ENCODE data around the gene MAPKAP1. TPM values are rescaled to one million over a fixed set of nuclear protein-coding genes. Genes with fewer than 3 reads are reported as not detected.

Gene MAPKAP1
- total RNA-seq, 1 donor from 2014 or later = 56.6 TPM

DNA sequence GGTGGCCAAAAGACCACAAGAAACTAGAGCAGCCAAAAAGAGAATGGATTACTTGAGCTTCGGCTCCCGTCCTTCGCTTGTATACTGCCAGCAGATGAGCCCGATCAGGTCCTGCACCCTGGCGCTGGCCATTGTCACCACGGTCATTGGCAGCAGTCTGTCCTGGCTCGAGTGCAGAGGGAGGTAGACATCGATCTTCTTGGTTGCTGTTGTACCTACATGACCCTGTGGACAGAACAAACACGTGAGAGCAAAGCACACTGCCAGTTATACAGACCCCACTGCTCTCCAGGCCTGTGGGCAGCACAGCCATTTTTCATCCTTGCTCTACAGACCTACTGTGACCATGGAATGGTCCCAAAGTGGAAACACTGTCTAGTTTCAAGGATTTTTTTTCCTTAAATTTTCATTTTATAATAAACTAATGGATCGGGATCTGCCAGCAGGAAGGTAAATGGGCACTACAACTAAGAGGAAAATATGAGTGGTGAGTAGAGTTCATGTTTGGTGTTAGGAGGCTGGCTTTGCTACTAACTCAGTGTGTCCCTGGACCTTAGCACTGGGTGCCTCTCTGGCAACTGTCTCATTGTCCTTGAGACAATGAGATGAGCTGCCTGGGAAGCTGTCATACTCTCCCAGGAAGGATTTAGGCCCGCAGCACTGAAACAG, 121.4 kb downstream of the MAPKAP1 start:
- Mint-ChIP-seq H3K27me3 (ENCODE audit: insufficient read depth, low read depth) (no peaks in the 10 kb centered on the region), H3K4me1 (peaks cover 2% of the 10 kb centered on the region), H3K4me3 (no peak overlapping the region), H3K27ac (no peak overlapping the region), H3K9me3 (peaks cover 2% of the 10 kb centered on the region), H3K36me3 (peaks cover 9% of the 10 kb centered on the region)
- no peaks in the 10 kb centered on the region for H4K20me1 ChIP-seq (ENCODE audit: low read depth)
- TF ChIP-seq EZH2phosphoT487 (IDR thresholded peaks at IDR 0.05) (no peak), EZH2 (IDR thresholded peaks at IDR 0.05) (no peak)
- TF ChIP-seq, protein P1, sequence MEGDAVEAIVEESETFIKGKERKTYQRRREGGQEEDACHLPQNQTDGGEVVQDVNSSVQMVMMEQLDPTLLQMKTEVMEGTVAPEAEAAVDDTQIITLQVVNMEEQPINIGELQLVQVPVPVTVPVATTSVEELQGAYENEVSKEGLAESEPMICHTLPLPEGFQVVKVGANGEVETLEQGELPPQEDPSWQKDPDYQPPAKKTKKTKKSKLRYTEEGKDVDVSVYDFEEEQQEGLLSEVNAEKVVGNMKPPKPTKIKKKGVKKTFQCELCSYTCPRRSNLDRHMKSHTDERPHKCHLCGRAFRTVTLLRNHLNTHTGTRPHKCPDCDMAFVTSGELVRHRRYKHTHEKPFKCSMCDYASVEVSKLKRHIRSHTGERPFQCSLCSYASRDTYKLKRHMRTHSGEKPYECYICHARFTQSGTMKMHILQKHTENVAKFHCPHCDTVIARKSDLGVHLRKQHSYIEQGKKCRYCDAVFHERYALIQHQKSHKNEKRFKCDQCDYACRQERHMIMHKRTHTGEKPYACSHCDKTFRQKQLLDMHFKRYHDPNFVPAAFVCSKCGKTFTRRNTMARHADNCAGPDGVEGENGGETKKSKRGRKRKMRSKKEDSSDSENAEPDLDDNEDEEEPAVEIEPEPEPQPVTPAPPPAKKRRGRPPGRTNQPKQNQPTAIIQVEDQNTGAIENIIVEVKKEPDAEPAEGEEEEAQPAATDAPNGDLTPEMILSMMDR (IDR thresholded peaks at IDR 0.05) = no peak
- peaks cover 12% of the 10 kb centered on the region for H3K79me2 ChIP-seq (ENCODE audit: low read depth)
- no peaks in the 10 kb centered on the region for H3K9me3 ChIP-seq (ENCODE audit: low read depth)
- H2AFZ ChIP-seq (replicated peaks) = no peak overlapping the region
- H3K4me3 ChIP-seq = no peak overlapping the region
- H3K4me1 ChIP-seq = peaks cover 10% of the 10 kb centered on the region
- no peak overlapping the region for H3K27ac ChIP-seq
- no peak overlapping the region for H3K4me2 ChIP-seq
- no peaks in the 10 kb centered on the region for H3K27me3 ChIP-seq
- no peak overlapping the region for H3K9ac ChIP-seq
- peak; percentile 25 for DNase-seq (ENCODE audit: low spot score)
- no peaks in the 10 kb centered on the region for H3F3A ChIP-seq (ENCODE audit: low read depth)
- H3K36me3 ChIP-seq = no peaks in the 10 kb centered on the region

DNA sequence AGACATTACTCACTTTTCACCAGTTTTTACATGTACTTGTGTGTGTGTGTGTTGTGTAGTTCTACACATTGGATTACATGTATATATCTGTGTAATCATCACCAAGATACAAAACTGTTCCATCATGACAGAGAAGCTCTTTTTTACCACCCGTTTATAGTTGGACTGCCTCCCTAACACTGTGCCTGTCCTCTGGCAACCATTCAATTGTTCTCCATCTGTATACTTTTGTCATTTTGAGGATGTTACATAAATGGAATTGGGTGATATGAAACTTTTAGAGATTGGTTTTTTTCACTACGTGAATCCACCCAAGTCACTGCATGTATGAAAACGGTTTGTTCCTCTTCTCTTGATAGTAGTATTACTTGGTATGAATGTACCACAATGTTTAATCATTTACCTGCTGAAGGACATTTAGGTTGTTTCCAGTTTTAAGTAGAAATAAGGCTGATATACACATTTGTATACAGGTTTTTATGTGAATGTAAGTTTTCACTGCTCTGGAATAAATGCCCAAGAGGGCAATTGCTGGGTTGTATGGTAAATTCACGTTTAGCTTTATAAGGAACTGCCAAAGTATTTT, 126.2 kb downstream of the MAPKAP1 start:
- H3K79me2 ChIP-seq (ENCODE audit: low read depth) = no peaks in the 10 kb centered on the region
- H3K27me3 ChIP-seq = no peaks in the 10 kb centered on the region
- Mint-ChIP-seq H3K27me3 (ENCODE audit: insufficient read depth, low read depth) (peaks cover 4% of the 10 kb centered on the region), H3K9me3 (peaks cover 17% of the 10 kb centered on the region), H3K4me3 (no peak overlapping the region), H3K27ac (no peak overlapping the region), H3K36me3 (peaks cover 30% of the 10 kb centered on the region), H3K4me1 (no peaks in the 10 kb centered on the region)
- H3F3A ChIP-seq (ENCODE audit: low read depth) = peaks cover 3% of the 10 kb centered on the region
- no peak for DNase-seq (ENCODE audit: low spot score)
- TF ChIP-seq EZH2 (IDR thresholded peaks at IDR 0.05) (no peak), EZH2phosphoT487 (IDR thresholded peaks at IDR 0.05) (no peak)
- TF ChIP-seq, protein P1 (IDR thresholded peaks at IDR 0.05) = no peak
- no peaks in the 10 kb centered on the region for H3K4me1 ChIP-seq
- H3K4me2 ChIP-seq = no peak overlapping the region
- H3K9ac ChIP-seq = no peak overlapping the region
- H3K27ac ChIP-seq = no peak overlapping the region
- no peak overlapping the region for H2AFZ ChIP-seq (replicated peaks)
- H3K9me3 ChIP-seq (ENCODE audit: low read depth) = peaks cover 10% of the 10 kb centered on the region
- H4K20me1 ChIP-seq (ENCODE audit: low read depth) = no peaks in the 10 kb centered on the region
- peaks cover 7% of the 10 kb centered on the region for H3K36me3 ChIP-seq
- no peak overlapping the region for H3K4me3 ChIP-seq

DNA sequence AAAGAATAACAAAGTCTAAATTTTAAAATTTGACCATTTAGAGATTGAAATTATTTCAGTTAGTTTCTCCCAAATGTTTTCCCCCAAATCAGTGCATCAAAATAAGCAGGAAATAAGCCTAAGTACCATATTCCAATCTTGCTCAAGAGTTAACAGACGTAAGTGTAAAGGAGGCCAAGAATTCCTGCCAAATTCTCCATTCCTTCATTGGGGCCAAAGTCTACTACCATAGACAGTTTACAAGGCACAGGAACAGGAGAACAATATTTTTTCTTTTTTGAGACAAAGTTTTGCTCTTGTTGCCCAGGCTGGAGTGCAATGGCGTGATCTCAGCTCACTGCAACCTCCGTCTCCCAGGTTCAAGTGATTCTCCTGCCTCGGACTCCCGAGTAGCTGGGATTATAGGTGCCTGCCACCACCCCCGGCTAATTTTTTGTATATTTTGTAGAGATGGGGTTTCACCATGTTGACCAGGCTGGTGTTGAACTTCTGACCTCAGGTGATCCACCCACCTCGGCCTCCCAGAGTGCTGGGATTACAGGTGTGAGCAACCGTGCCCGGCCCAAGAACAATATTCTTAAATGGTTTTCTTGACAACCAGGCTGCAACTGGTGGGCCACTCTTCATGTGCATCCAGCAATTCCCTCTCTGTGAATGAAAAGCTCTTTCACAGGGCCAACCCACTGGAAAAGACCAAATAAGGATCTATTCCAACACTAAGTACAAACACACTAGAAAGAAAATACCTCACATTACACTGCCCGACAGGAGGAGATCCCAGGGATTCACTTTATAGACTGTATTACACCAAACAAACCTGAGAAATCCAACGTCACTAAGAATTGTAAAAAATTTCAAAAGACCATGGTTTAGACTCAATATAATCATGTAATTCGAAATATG, 127.7 kb downstream of the MAPKAP1 start:
- Histone ChIP-seq H3K27ac (no peak overlapping the region), H3K4me2 (no peak overlapping the region), H4K20me1 (ENCODE audit: low read depth) (no peaks in the 10 kb centered on the region), H3K4me1 (no peaks in the 10 kb centered on the region), H2AFZ (replicated peaks) (no peak overlapping the region), H3K79me2 (ENCODE audit: low read depth) (no peaks in the 10 kb centered on the region), H3K27me3 (no peaks in the 10 kb centered on the region), H3F3A (ENCODE audit: low read depth) (peaks cover 3% of the 10 kb centered on the region), H3K4me3 (no peak overlapping the region), H3K36me3 (peaks cover 7% of the 10 kb centered on the region), H3K9me3 (ENCODE audit: low read depth) (peaks cover 10% of the 10 kb centered on the region), H3K9ac (no peak overlapping the region)
- no peak for DNase-seq (ENCODE audit: low spot score)
- H3K27me3 Mint-ChIP-seq (ENCODE audit: insufficient read depth, low read depth) = peaks cover 4% of the 10 kb centered on the region
- no peak for TF ChIP-seq EZH2 (IDR thresholded peaks at IDR 0.05)
- no peak for TF ChIP-seq EZH2phosphoT487 (IDR thresholded peaks at IDR 0.05)
- TF ChIP-seq, protein P1 (IDR thresholded peaks at IDR 0.05) = no peak
- no peak overlapping the region for H3K27ac Mint-ChIP-seq
- H3K4me1 Mint-ChIP-seq = no peaks in the 10 kb centered on the region
- peaks cover 32% of the 10 kb centered on the region for H3K36me3 Mint-ChIP-seq
- H3K4me3 Mint-ChIP-seq = no peak overlapping the region
- H3K9me3 Mint-ChIP-seq = peaks cover 27% of the 10 kb centered on the region
